ENCODE results near the gene CATSPERD. TPM values are rescaled to one million over a fixed set of nuclear protein-coding genes. Genes with fewer than 3 reads are reported as not detected.

CATSPERD gene
- total RNA-seq, 1 donor from 2014 or later, result not detected

- H3K27me3 ChIP-seq (ENCODE audit: control insufficient read depth, insufficient read depth, low read length), result peaks cover 4% of the 10 kb centered on the region
- no peak for TF ChIP-seq CTCF (IDR thresholded peaks at IDR 0.05; ENCODE audit: insufficient read depth, low read length, severe bottlenecking)
- FAIRE-seq (no peak), DNase-seq (ENCODE audit: low read depth) (no peak)
- H3K4me3 ChIP-seq (ENCODE audit: low read depth, low read length), result no peak overlapping the region
- H3K36me3 ChIP-seq (ENCODE audit: control insufficient read depth, insufficient read depth, low read length), result no peaks in the 10 kb centered on the region
These were observed 79.1 kb downstream of the CATSPERD start for GRCh38 chr19:5799247-5800241.

GRCh38 chr19:5800361-5801270 lies 80.2 kb downstream of the CATSPERD start:
- FAIRE-seq, result no peak
- Histone ChIP-seq H3K27me3 (ENCODE audit: control insufficient read depth, insufficient read depth, low read length) (peaks cover 6% of the 10 kb centered on the region), H3K4me3 (ENCODE audit: low read depth, low read length) (no peak overlapping the region), H3K36me3 (ENCODE audit: control insufficient read depth, insufficient read depth, low read length) (no peaks in the 10 kb centered on the region)
- no peak for DNase-seq (ENCODE audit: low read depth)
- TF ChIP-seq CTCF (IDR thresholded peaks at IDR 0.05; ENCODE audit: insufficient read depth, low read length, severe bottlenecking), result no peak

GRCh38 chr19:5801796-5802619 lies 81.6 kb downstream of the CATSPERD start:
- TF ChIP-seq CTCF (IDR thresholded peaks at IDR 0.05; ENCODE audit: insufficient read depth, low read length, severe bottlenecking), result no peak
- peaks cover 9% of the 10 kb centered on the region for H3K27me3 ChIP-seq (ENCODE audit: control insufficient read depth, insufficient read depth, low read length)
- no peak for FAIRE-seq
- DNase-seq (ENCODE audit: low read depth), result no peak
- H3K4me3 ChIP-seq (ENCODE audit: low read depth, low read length), result no peak overlapping the region
- H3K36me3 ChIP-seq (ENCODE audit: control insufficient read depth, insufficient read depth, low read length), result no peaks in the 10 kb centered on the region

GRCh38 chr19:5803441-5803751 lies 83.0 kb downstream of the CATSPERD start:
- Histone ChIP-seq H3K4me3 (ENCODE audit: low read depth, low read length) (peak overlapping the region; percentile 24), H3K27me3 (ENCODE audit: control insufficient read depth, insufficient read depth, low read length) (peaks cover 9% of the 10 kb centered on the region), H3K36me3 (ENCODE audit: control insufficient read depth, insufficient read depth, low read length) (no peaks in the 10 kb centered on the region)
- FAIRE-seq (no peak), DNase-seq (ENCODE audit: low read depth) (peak; percentile 15)
- no peak for TF ChIP-seq CTCF (IDR thresholded peaks at IDR 0.05; ENCODE audit: insufficient read depth, low read length, severe bottlenecking)

- DNase-seq (ENCODE audit: low read depth), result peak; percentile 66
- no peaks in the 10 kb centered on the region for H3K36me3 ChIP-seq (ENCODE audit: control insufficient read depth, insufficient read depth, low read length)
- peaks cover 7% of the 10 kb centered on the region for H3K27me3 ChIP-seq (ENCODE audit: control insufficient read depth, insufficient read depth, low read length)
- FAIRE-seq, result no peak
- peak; percentile 99 for TF ChIP-seq CTCF (IDR thresholded peaks at IDR 0.05; ENCODE audit: insufficient read depth, low read length, severe bottlenecking)
- peak overlapping the region; percentile 24 for H3K4me3 ChIP-seq (ENCODE audit: low read depth, low read length)
These were observed 83.5 kb downstream of the CATSPERD start for GRCh38 chr19:5803752-5804515.

Data from bronchial epithelial cell (primary cell).